CD14-positive monocyte (primary cell): ENCODE results near the gene CEP128. TPM values are rescaled to one million over a fixed set of nuclear protein-coding genes. Genes with fewer than 3 reads are reported as not detected.

Source experiments
- DNase-seq, 3 donors: peaks; one replicate each; pipeline ENCODE4 v3.0.0-alpha.2; 2011 to 2022
- H2AFZ ChIP-seq: 2 replicates; pipeline ENCODE4 v1.6.0; 2012; ENCODE audit warnings: mild to moderate bottlenecking, low read depth, low read length, inconsistent platforms; ENCODE audit not compliant: insufficient read depth, poor library complexity, severe bottlenecking
- H3K27ac ChIP-seq, 2 donors: 1 replicate in 1 of 2; 2 replicates in 1 of 2; pipeline ENCODE4 v1.5.1; 2012 to 2013; ENCODE audit warnings: low read length in 2 of 2, control low read depth in 1 of 2, inconsistent platforms in 1 of 2, low read depth in 1 of 2, mild to moderate bottlenecking in 1 of 2
- H3K27me3 ChIP-seq, 2 donors: one replicate each; pipeline versions ENCODE4 v1.6.0 to v1.6.1; 2011 to 2013; ENCODE audit warnings: low read length in 2 of 2; ENCODE audit not compliant: control insufficient read depth in 2 of 2, insufficient read depth in 2 of 2
- H3K36me3 ChIP-seq, 2 donors: replicated peaks in 1 of 2; 1 replicate in 1 of 2; 2 replicates in 1 of 2; pipeline versions ENCODE4 v1.5.1 to v1.6.1; 2012 to 2013; ENCODE audit warnings: low read length in 2 of 2, control low read depth in 1 of 2, inconsistent platforms in 1 of 2, mild to moderate bottlenecking in 1 of 2; ENCODE audit not compliant: insufficient read depth in 2 of 2, control insufficient read depth in 1 of 2
- H3K4me1 ChIP-seq, 2 donors: 1 replicate in 1 of 2; 2 replicates in 1 of 2; pipeline versions ENCODE4 v1.5.1 to v1.6.1; 2012 to 2013; ENCODE audit warnings: low read length in 2 of 2, control low read depth in 1 of 2, inconsistent platforms in 1 of 2, mild to moderate bottlenecking in 1 of 2, moderate library complexity in 1 of 2; ENCODE audit not compliant: insufficient read depth in 2 of 2, control insufficient read depth in 1 of 2
- H3K4me2 ChIP-seq: replicated peaks from 2 replicates; pipeline ENCODE3; 2012; ENCODE audit warnings: low read length, moderate library complexity, mild to moderate bottlenecking; ENCODE audit not compliant: poor library complexity, severe bottlenecking; ENCODE audit errors: extremely low read depth
- H3K4me3 ChIP-seq, 3 experiments: fragments of 200-600 bp in 1 of 3; sonication (generic) in 1 of 3; replicated peaks in 1 of 3; 1 replicate in 2 of 3; 2 replicates in 1 of 3; pipeline ENCODE4 v1.5.1; 2011 to 2013; ENCODE audit warnings: low read length in 3 of 3, mild to moderate bottlenecking in 3 of 3, control low read depth in 2 of 3, low read depth in 2 of 3, inconsistent platforms in 1 of 3, moderate library complexity in 1 of 3
- H3K79me2 ChIP-seq: 2 replicates; pipeline ENCODE4 v1.6.0; 2012; ENCODE audit warnings: mild to moderate bottlenecking, control low read depth, inconsistent platforms, low read length, moderate library complexity; ENCODE audit not compliant: insufficient read depth
- H3K9ac ChIP-seq: 2 replicates; pipeline ENCODE4 v1.6.0; 2017; ENCODE audit warnings: low read length, mild to moderate bottlenecking; ENCODE audit not compliant: insufficient read depth, poor library complexity, severe bottlenecking
- H3K9me3 ChIP-seq, 2 donors: replicated peaks in 1 of 2; 1 replicate in 1 of 2; 2 replicates in 1 of 2; pipeline versions ENCODE4 v1.5.1 to v1.6.1; 2012 to 2013; ENCODE audit warnings: low read length in 2 of 2, control low read depth in 1 of 2; ENCODE audit not compliant: control insufficient read depth in 1 of 2, insufficient read depth in 1 of 2
- H4K20me1 ChIP-seq: 2 replicates; pipeline ENCODE4 v1.6.0; 2012; ENCODE audit warnings: mild to moderate bottlenecking, low read length, control low read depth, moderate library complexity; ENCODE audit not compliant: insufficient read depth
- H3K27ac Mint-ChIP-seq, 7 donors: one replicate each; pipeline ENCODE4 v1.8.0; 2020; ENCODE audit warnings: mild to moderate bottlenecking in 7 of 7, mixed read lengths in 7 of 7, moderate library complexity in 6 of 7, inconsistent platforms in 2 of 7
- H3K27me3 Mint-ChIP-seq, 3 donors: one replicate each; pipeline ENCODE4 v1.8.0; 2021 to 2022; ENCODE audit warnings: low read depth in 3 of 3, mild to moderate bottlenecking in 3 of 3, mixed read lengths in 3 of 3, moderate library complexity in 3 of 3, inconsistent platforms in 1 of 3
- H3K36me3 Mint-ChIP-seq, 2 donors: one replicate each; pipeline ENCODE4 v1.8.0; 2020; ENCODE audit warnings: mixed read lengths in 2 of 2, inconsistent platforms in 1 of 2, mild to moderate bottlenecking in 1 of 2
- H3K4me1 Mint-ChIP-seq: one replicate; pipeline ENCODE4 v1.8.0; 2020; ENCODE audit warnings: mild to moderate bottlenecking, mixed read lengths
- H3K4me3 Mint-ChIP-seq, 2 donors: one replicate each; pipeline ENCODE4 v1.8.0; 2020; ENCODE audit warnings: mild to moderate bottlenecking in 2 of 2, mixed read lengths in 2 of 2, moderate library complexity in 1 of 2
- H3K9me3 Mint-ChIP-seq, 7 donors: one replicate each; pipeline ENCODE4 v1.8.0; 2020 to 2022; ENCODE audit warnings: mixed read lengths in 7 of 7, mild to moderate bottlenecking in 6 of 7, moderate library complexity in 6 of 7, inconsistent platforms in 2 of 7
- CTCF ChIP-seq: fragments of 200-600 bp; IDR thresholded peaks from one replicate; pipeline ENCODE4 v1.8.0; 2022; ENCODE audit warnings: antibody characterized with exemption, mild to moderate bottlenecking
- WGBS: methylation state at CpG from one replicate; pipeline ENCODE4 v1.1.5; 2013; ENCODE audit warnings: missing lambda C conversion rate; ENCODE audit not compliant: insufficient coverage; 5-methylcytosine and 5-hydroxymethylcytosine counted together
- intact Hi-C, 2 donors: fragments of 100-400 bp; cut with micrococcal nuclease; formaldehyde crosslinking; loops; one replicate each; pipeline versions ENCODE4 v1.15.0 to v1.15.1; 2023
- polyA plus RNA-seq, 3 donors: library from polyadenylated mRNA; depleted of rRNA in 1 of 3; unstranded in 2 of 3; stranded (reverse) in 1 of 3; fragments of 300-500 nt in 2 of 3; fragments of >200 nt in 1 of 3; fragmentation: Illumina TruSeq in 2 of 3; gene quantifications; 1 replicate in 2 of 3; 2 replicates in 1 of 3; pipeline ENCODE4 v1.2.3, GENCODE V29; 2012 to 2021

The CEP128 gene
- polyA plus RNA-seq, 3 donors: 0.41 to 0.88 (median 0.62) TPM

- H3K4me1 Mint-ChIP-seq: no peaks in the 10 kb centered on the region
- intact Hi-C loops: no loop called here
- Histone ChIP-seq H3K4me2 (no peak overlapping the region), H3K27me3 (no peaks in the 10 kb centered on the region), H3K79me2 (no peaks in the 10 kb centered on the region), H3K9ac (no peak overlapping the region), H2AFZ (no peak overlapping the region), H3K4me3 (no peak overlapping the region), H3K36me3 (peaks cover 3 to 9% of the 10 kb centered on the region in 2 donors), H3K9me3 (no peaks in the 10 kb centered on the region), H3K4me1 (no peaks in the 10 kb centered on the region), H3K27ac (no peak overlapping the region), H4K20me1 (no peaks in the 10 kb centered on the region)
- no peak for TF ChIP-seq CTCF
- H3K27me3 Mint-ChIP-seq: peaks cover 0 to 1% (median 0%) of the 10 kb centered on the region in 3 donors
- no peak overlapping the region for H3K4me3 Mint-ChIP-seq
- DNase-seq: no peak
- 100% methylated on average over 1 of the region's 6 CpGs for WGBS
- H3K9me3 Mint-ChIP-seq: peaks cover 0 to 1% (median 0%) of the 10 kb centered on the region in 7 donors
- H3K27ac Mint-ChIP-seq: no peak overlapping the region
- peaks cover 12 to 17% of the 10 kb centered on the region in 2 donors for H3K36me3 Mint-ChIP-seq
Observed at GRCh38 chr14:80764921-80765507, 176.5 kb downstream of the CEP128 start.

- Histone ChIP-seq H3K27me3 (no peaks in the 10 kb centered on the region), H3K9ac (no peak overlapping the region), H3K27ac (no peak overlapping the region), H3K4me2 (no peak overlapping the region), H4K20me1 (no peaks in the 10 kb centered on the region), H3K4me3 (no peak overlapping the region), H3K4me1 (no peaks in the 10 kb centered on the region), H3K36me3 (peaks cover 3 to 9% of the 10 kb centered on the region in 2 donors), H3K79me2 (no peaks in the 10 kb centered on the region), H3K9me3 (no peaks in the 10 kb centered on the region), H2AFZ (no peak overlapping the region)
- Mint-ChIP-seq H3K4me3 (no peak overlapping the region), H3K9me3 (peaks cover 0 to 1% (median 0%) of the 10 kb centered on the region in 7 donors), H3K4me1 (no peaks in the 10 kb centered on the region), H3K27ac (no peak overlapping the region), H3K27me3 (peaks cover 0 to 1% (median 0%) of the 10 kb centered on the region in 3 donors), H3K36me3 (peaks cover 13 to 18% of the 10 kb centered on the region in 2 donors)
- WGBS: no CpG with 5 or more reads among the region's 1 CpG
- TF ChIP-seq CTCF: no peak
- intact Hi-C loops: no loop called here
- DNase-seq: no peak
Observed at GRCh38 chr14:80764496-80764895, 177.0 kb downstream of the CEP128 start.
